NCI-H2107 (cell line): ENCODE data around the gene SERPINH1.

Experiments
- DNase-seq: peaks from one replicate; lab custom pipeline; 2025; lab: John Stamatoyannopoulos, UW

SERPINH1 gene

DNA sequence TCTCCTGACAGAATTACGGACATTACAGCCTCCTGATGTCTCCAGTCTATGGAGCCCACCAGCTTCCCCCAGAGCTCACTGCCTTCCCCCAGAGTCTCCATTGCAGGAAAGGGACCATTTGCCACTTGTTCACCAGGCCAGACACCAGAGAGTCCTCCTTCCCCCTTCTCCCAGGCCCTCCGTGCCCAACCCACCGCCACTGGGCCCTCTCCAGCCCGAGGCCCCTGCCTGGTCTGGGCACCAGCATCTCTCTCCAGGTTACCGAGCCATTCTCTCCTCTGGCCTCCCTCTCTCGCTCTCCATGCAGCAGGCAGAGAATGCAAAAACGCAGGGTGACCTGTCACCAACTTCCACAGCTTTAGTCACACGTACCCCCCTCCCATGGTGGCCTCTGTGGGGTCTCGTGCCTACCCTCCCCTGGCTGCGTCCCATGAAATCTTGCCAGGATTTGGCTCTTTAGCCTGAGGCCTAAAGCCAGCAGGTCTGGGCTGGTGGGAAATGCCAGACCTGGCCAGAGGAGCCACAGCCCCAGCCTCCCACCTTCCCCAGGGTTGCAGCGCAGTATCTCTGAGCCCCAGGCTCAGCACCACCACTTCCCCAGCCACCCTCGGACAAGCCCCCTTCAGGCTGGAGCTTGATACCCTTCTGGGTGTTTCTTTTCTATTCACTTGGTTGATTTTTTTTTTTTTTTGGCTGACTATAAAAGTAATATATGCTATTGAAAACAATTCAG lies 6.8 kb upstream of the SERPINH1 start:
- no peak for DNase-seq

- no peak for DNase-seq
Observed at GRCh38 chr11:75556275-75556674, 5.8 kb upstream of the SERPINH1 start.

DNA sequence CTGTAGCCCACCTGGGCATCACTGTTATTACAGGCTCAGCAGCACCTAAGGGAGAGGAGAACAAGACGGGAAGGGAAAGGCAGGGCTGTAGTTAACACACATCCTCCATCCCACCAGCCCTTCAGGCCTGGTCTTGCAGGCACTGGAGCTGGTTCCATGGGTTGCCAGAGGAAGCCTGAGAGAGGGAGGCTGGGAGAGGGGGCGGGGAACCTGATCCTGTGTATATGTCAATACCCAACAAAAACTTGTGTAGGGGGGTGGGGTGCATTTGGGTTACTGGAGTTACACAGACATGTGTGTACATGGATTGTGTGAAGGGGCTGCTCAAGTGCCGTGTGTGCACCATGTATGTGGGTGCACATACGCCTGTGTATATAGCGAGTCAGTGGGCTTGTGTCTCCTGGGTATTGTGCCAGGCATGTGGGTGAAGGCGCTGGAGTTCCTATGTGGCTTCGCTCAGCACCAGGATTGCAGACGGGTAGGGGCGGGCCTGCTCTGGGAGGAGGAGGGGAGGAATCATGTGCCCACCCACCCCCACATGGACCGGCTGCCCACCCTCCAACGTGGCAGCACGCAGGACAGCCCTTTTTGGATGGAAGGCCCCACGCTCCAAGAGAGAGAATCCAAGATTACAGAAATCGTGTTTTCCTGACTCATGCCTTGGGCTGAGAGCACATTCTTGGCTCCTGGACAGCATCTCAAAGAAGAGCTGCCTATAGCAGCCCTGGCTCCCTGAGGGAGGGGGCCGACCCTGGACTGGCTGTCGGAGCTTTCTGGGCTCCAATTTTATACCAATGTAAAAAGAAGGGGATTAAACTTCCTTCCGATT lies 4.2 kb upstream of the SERPINH1 start:
- DNase-seq = no peak

DNA sequence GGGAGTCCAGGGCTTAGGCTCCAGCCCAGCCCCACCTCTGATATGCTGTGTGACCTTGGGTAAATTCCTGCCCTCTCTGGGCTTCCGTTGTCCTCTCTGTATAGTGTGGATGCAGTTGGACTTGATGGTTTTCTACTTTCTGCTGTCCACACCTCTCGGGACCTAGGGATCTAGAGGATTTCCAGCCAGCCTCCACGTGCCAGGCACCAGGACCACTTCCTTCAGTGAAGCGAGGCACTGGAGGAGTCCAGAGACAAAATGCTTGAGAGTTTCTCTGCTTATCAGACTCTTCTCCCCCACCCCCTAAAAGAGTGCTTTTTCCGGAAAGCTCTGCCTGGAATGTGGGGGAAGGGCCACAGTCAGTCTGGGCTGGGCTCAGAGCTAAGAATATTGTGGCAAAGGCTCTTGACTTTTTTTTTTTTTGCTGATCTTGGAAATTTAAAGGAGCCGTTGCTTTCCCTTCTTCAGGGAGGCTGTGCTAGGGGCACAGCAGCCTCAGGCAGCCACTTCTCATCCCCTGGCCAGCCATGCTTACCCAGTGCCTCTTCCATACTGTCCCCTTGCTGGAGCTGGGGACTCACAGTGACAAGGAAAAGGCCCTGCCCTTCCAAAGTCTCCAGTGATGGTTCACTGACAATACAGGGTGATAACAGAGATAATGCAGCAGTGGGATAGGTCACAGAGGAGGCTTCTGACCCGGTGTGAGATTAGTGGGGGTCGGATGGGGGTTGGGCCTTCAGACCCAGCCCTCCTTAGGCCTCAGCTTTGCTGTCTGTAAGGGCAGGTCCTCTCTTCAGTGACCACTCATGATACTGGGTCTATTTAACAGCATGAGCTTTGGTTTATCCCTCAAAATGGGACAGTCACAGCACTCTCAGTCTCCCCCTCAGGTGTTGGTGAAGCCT lies 2.9 kb upstream of the SERPINH1 start:
- DNase-seq = no peak

- no peak for DNase-seq
Observed at GRCh38 chr11:75560644-75561043, 1.4 kb upstream of the SERPINH1 start.

- DNase-seq = no peak
Observed at GRCh38 chr11:75561426-75562047, 516 bp upstream of the SERPINH1 start.

DNA sequence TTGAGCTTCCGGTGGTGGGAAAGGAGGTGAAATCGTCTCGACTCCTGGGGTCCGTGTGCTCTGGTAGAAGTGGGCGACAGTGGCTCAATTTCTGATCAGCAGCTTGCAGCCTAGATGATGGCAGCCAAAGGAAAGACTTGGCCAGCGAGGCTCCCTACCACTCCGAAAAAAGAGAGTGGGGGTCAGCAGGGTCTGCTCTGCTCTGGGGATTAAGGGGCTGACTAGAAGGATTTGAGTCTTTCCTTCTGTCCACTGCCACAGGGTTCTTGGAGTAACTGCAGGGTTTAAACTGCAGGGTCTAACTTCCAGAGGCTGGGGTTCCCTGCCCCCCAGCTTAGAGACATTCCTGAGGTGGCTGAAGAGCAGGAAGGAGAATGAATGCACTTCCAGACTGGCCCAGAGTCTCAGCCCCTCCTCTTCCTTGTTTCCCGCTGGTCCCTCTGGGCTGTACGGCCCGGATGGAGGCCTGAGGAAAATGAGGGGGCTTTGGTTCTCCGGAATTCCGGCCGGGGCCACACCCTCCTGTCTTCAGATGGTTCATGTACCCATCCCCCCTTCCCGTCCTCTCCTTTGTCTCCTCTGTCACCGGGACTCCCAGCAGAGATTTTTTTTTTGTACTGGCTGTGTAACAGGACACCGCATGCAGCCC lies 907 bp downstream of the SERPINH1 start:
- DNase-seq = no peak

DNA sequence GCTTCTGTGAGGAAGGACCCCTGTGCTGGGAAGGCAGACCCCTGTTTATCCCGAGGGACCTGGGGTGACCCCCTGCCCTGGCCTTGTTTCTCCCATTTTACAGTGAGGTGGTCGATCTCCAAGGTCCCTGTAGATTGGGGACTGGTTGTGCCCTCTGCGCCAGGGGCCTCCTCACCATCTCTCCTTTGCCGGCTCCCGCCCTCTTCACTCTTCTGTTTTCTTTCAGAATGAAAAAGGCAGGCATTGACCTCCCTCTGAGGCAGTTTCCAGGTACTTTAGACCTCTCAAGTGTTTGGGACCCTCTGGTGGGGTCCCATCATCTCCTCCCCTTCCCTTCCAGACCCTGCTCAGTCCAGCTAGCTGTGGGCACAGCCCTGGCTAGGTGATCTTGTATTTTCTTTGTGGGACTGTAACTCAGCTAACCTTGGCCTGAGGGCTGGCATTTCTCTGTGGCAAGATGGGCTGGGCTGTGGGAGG lies 1.5 kb downstream of the SERPINH1 start:
- DNase-seq = no peak

DNA sequence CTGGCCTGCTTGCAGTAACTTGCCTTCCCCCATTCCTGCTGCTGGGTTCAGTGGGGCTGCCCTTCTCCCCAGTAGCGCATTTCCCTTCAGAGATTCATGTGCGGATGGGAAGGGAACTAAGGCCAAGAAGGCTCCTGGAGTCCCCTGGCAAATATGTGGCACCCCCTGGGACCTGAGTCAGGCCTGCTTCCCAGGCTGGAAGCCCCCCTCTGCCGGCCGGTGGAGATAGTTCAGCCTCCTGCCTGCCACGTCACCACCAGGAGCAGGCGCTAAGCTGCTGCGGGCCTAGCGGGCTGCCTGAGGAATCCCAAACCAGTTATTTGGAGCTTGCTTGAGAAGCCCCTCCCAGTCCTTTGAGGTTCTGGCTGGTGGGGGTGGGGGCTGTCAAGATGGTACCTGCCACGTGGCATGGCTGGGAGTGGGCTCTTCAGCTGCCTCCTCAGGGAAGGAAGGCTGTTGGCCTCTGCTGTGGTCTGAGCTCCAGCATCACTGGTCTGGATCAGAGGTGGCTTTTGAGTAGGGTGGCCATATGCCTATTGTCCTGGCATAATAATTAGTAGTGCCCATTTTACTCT lies 2.0 kb downstream of the SERPINH1 start:
- DNase-seq = no peak

- no peak for DNase-seq
Observed at GRCh38 chr11:75565221-75565814, 3.3 kb downstream of the SERPINH1 start.

DNA sequence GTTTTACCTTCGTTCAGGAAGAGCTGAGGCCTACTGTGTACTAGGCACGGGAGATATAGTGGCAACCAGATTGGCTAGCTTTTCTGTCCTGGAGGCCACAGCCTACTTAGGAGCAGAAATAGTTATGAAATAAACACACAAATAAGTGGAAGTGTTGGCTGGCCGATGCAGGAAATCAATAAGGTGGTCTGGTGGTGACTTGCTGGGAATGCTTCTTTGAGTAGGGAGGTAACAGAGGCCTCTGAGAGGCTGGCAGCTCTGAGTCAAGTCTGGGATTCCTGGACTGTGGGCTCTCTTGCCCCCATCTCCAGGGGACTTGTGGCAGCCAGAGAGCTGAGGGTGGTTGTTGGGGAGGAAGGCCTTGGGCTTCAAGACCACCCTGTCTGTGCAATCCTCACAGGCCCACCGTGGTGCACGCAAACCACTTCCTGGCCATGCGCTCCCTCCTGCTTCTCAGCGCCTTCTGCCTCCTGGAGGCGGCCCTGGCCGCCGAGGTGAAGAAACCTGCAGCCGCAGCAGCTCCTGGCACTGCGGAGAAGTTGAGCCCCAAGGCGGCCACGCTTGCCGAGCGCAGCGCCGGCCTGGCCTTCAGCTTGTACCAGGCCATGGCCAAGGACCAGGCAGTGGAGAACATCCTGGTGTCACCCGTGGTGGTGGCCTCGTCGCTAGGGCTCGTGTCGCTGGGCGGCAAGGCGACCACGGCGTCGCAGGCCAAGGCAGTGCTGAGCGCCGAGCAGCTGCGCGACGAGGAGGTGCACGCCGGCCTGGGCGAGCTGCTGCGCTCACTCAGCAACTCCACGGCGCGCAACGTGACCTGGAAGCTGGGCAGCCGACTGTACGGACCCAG lies 4.1 kb downstream of the SERPINH1 start:
- no peak for DNase-seq

- DNase-seq = no peak
Observed at GRCh38 chr11:75566763-75567279, 4.8 kb downstream of the SERPINH1 start.

DNA sequence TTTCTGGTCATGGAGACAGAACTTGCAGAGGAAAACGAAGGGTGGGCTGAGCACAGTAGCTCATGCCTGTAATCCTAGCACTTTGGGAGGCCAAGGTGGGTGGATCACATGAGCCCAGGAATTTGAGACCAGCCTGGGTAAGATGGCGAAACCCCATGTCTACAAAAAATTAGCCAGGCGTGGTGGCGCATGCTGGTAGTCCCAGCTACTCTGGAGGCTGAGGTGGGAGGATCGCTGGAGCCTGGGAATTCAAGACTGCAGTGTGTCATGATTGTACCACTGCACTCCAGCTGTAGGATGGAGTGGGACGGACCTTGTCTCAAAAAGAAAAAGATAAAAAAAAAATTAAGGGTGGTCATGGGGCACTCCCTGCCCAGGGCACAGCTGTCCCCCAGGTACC lies 5.9 kb downstream of the SERPINH1 start:
- DNase-seq = no peak

DNA sequence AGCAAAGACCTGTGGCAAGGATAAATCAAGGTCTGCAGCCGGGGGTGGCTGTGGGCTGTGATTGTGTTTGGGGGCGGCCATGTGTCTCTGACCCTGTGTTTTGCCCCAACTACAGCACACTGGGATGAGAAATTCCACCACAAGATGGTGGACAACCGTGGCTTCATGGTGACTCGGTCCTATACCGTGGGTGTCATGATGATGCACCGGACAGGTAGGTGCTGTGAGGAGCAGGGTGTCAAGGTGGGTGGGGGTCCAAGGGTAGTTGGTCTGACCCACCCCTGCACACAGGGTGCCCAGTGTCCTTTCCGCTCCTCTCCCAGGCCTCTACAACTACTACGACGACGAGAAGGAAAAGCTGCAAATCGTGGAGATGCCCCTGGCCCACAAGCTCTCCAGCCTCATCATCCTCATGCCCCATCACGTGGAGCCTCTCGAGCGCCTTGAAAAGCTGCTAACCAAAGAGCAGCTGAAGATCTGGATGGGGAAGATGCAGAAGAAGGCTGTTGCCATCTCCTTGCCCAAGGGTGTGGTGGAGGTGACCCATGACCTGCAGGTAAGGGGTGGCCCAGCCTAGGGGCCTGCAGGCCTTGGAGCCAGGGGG lies 6.7 kb downstream of the SERPINH1 start:
- no peak for DNase-seq

DNA sequence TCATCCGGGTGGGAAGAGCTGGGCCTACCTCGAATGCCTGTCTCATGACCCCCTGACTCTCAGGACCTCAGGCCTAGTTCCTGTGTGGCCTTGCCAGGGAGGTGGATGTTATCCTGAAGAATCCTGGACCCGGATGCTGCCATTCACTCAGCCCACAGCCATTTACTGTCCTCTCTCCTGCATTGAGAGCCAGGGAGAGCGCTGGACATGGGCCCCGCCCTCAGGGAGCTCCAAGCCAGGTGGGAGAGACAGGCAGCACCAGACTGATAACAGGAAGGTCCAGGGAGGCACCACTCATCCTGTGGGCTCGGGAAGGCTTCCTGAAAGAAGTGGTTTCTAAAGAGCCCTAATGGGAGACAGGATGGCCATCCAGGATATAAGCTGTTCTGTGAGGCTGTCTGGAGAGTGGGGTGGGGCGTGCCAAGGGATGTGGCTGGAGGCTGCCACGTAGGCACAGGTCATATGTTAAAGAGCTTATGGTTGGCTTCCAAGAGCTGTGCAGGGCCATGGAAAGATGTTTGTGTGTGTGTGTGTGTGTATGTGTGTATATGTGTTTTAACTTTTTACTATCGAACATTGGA lies 8.6 kb downstream of the SERPINH1 start:
- DNase-seq = no peak

DNA sequence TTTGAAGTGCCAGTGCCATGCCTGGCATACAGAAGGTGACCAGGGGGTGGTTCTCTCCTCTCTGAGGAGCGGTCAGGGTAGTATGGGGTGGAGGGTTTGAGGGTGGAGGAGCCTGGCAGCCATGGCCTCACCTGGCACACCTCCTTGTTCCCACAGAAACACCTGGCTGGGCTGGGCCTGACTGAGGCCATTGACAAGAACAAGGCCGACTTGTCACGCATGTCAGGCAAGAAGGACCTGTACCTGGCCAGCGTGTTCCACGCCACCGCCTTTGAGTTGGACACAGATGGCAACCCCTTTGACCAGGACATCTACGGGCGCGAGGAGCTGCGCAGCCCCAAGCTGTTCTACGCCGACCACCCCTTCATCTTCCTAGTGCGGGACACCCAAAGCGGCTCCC lies 9.6 kb downstream of the SERPINH1 start:
- no peak for DNase-seq

DNA sequence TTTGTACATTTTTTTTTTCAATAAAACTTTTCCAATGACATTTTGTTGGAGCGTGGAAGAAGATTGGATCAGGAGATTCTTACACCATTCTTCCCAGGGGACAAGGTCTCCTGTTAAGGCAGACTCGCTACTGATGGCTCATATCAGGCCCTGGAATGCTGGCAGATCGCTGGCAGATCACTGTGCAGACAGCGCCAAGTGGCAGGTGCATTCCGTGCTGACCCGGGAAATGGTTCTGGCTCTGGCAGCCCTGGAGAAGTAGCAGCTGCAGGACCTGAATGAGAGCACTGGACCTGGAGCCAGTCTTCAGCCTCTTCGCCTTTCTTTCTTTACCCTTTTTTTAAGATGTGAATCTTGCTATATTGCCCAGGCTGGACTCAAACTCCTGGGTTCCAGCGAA lies 10.7 kb downstream of the SERPINH1 start:
- DNase-seq = no peak
